ENCODE data around the gene BMI1. TPM values are rescaled to one million over a fixed set of nuclear protein-coding genes. Genes with fewer than 3 reads are reported as not detected.
A peak's percentile ranks its signal among the peaks of the same experiment; 100 is the strongest.

Gene BMI1
- total RNA-seq, 1 donor from 2014 or later = 59.1 TPM

DNA sequence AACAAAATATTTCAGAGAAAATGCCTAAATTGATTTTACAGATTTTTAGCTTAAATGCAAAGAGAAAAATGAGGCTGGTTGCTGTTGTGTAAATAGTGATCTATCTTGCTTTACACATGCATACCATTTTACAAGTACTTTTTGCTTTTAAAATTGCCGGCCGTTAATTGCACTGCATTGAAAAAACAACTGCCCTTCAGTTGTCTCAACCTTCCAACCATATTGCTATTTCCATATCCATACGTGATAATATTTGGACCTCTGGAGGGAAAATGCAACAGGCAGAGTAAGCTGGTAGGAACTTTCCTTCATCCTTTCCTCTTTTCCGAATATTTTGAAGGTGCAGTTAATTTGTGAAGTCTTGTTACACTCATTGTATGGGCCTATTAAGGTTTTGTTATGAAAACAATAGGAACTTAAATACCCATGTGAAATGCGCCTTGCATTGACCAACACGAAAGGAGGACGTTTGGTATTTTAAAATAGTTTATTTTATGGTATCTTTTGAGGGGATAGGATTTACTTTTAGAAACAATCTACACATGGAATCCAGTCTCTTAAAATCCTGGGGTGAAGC, 11.3 kb downstream of the BMI1 start:
- H3K4me1 Mint-ChIP-seq = peaks cover 7% of the 10 kb centered on the region
- H3K36me3 Mint-ChIP-seq = peaks cover 17% of the 10 kb centered on the region

DNA sequence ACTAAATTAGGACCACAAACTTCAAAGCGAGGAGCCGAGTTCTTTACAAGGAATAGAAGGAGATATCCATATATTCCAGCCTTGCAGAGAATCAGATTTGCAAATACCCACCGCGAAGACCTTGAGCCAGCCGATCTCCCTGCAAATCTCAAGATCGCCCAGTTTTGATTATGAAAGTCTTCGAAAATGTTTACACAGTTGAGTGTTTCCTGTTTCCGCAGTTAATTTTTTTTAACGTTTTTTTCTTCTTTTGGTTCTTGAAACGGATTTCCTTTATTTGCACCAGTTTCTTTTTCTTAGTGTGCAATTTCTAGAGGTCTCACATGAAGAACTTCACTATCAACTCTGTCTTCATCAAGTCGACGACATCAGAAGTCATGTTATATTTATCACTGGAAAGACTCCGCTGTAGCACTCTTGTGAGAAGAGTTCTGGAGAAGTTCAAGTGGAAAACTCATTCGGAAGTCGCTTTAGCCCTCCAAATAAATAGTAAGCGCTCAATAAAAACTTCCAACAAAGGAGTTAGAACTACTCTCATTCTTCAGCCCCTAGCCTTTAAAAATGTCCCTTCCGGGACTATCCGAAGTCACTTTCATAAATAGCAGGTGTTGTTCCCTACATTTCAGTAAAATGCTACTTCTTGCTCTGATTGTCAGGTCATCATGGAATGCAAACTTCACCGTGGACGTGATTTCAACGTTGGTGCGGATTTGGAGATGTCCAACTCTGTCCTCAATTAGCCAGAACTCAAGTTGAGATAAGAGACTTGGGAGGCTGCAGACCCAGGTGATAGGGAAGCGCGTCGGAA, 12.5 kb downstream of the BMI1 start:
- H2AFZ ChIP-seq (replicated peaks) = no peak overlapping the region
- peaks cover 13% of the 10 kb centered on the region for H3K36me3 Mint-ChIP-seq
- H3K4me3 Mint-ChIP-seq = peak overlapping the region; percentile 62
- H4K20me1 ChIP-seq (ENCODE audit: low read depth) = peaks cover 50% of the 10 kb centered on the region
- no peaks in the 10 kb centered on the region for H3K36me3 ChIP-seq
- no peaks in the 10 kb centered on the region for H3K9me3 ChIP-seq (ENCODE audit: low read depth)
- H3K27ac Mint-ChIP-seq = no peak overlapping the region
- no peak overlapping the region for H3K9ac ChIP-seq
- peak overlapping the region; percentile 75 for H3K4me2 ChIP-seq
- DNase-seq (ENCODE audit: low spot score) = no peak
- H3K27me3 ChIP-seq = peaks cover 98% of the 10 kb centered on the region
- H3K4me3 ChIP-seq = peak overlapping the region; percentile 45
- H3F3A ChIP-seq (ENCODE audit: low read depth) = peaks cover 48% of the 10 kb centered on the region
- H3K9me3 Mint-ChIP-seq = peaks cover 13% of the 10 kb centered on the region
- peaks cover 54% of the 10 kb centered on the region for H3K27me3 Mint-ChIP-seq (ENCODE audit: insufficient read depth, low read depth)
- H3K79me2 ChIP-seq (ENCODE audit: low read depth) = no peaks in the 10 kb centered on the region
- H3K4me1 Mint-ChIP-seq = peaks cover 7% of the 10 kb centered on the region
- no peak for TF ChIP-seq EZH2phosphoT487 (IDR thresholded peaks at IDR 0.05)
- peak; percentile 54 for TF ChIP-seq EZH2 (IDR thresholded peaks at IDR 0.05)
- H3K4me1 ChIP-seq = peaks cover 20% of the 10 kb centered on the region
- H3K27ac ChIP-seq = no peak overlapping the region

More for the DNA sequence above, 11.3 kb downstream of the BMI1 start:
- H3K9me3 ChIP-seq (ENCODE audit: low read depth) = no peaks in the 10 kb centered on the region
- TF ChIP-seq, protein P1, sequence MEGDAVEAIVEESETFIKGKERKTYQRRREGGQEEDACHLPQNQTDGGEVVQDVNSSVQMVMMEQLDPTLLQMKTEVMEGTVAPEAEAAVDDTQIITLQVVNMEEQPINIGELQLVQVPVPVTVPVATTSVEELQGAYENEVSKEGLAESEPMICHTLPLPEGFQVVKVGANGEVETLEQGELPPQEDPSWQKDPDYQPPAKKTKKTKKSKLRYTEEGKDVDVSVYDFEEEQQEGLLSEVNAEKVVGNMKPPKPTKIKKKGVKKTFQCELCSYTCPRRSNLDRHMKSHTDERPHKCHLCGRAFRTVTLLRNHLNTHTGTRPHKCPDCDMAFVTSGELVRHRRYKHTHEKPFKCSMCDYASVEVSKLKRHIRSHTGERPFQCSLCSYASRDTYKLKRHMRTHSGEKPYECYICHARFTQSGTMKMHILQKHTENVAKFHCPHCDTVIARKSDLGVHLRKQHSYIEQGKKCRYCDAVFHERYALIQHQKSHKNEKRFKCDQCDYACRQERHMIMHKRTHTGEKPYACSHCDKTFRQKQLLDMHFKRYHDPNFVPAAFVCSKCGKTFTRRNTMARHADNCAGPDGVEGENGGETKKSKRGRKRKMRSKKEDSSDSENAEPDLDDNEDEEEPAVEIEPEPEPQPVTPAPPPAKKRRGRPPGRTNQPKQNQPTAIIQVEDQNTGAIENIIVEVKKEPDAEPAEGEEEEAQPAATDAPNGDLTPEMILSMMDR (IDR thresholded peaks at IDR 0.05) = no peak
- TF ChIP-seq EZH2 (IDR thresholded peaks at IDR 0.05) (peak; percentile 95), EZH2phosphoT487 (IDR thresholded peaks at IDR 0.05) (peak; percentile 89)
- no peak overlapping the region for H3K4me3 ChIP-seq
- H3K4me2 ChIP-seq = no peak overlapping the region
- H3K9ac ChIP-seq = no peak overlapping the region
- H4K20me1 ChIP-seq (ENCODE audit: low read depth) = peaks cover 38% of the 10 kb centered on the region
- H3K27me3 Mint-ChIP-seq (ENCODE audit: insufficient read depth, low read depth) = peaks cover 45% of the 10 kb centered on the region
- H2AFZ ChIP-seq (replicated peaks) = no peak overlapping the region
- H3K36me3 ChIP-seq = no peaks in the 10 kb centered on the region
- H3F3A ChIP-seq (ENCODE audit: low read depth) = peaks cover 36% of the 10 kb centered on the region
- no peak overlapping the region for H3K4me3 Mint-ChIP-seq
- no peak overlapping the region for H3K27ac Mint-ChIP-seq
- H3K79me2 ChIP-seq (ENCODE audit: low read depth) = no peaks in the 10 kb centered on the region
- H3K9me3 Mint-ChIP-seq = peaks cover 13% of the 10 kb centered on the region
- peaks cover 97% of the 10 kb centered on the region for H3K27me3 ChIP-seq
- DNase-seq (ENCODE audit: low spot score) = peak; percentile 39
- peaks cover 9% of the 10 kb centered on the region for H3K4me1 ChIP-seq
- H3K27ac ChIP-seq = no peak overlapping the region

DNA sequence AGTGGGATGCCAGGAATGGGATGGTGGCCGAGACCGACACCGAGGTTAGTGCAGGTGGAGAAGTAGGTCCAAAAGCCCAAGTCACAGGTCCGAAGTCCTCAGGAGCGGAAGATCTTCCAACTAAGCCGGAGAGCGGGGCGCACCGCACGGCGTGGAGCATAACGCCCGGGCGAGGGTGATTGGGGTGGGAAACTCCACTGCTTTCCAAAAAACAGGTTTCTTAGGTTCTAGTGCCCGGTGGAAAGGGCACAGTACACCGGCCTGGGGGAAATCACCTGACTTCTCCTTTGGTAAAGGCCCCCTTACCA, 13.0 kb downstream of the BMI1 start:
- peak overlapping the region; percentile 45 for H3K4me3 ChIP-seq
- H3K36me3 ChIP-seq = no peaks in the 10 kb centered on the region
- peaks cover 53% of the 10 kb centered on the region for H3F3A ChIP-seq (ENCODE audit: low read depth)
- H4K20me1 ChIP-seq (ENCODE audit: low read depth) = peaks cover 53% of the 10 kb centered on the region
- H3K9me3 ChIP-seq (ENCODE audit: low read depth) = no peaks in the 10 kb centered on the region
- peaks cover 7% of the 10 kb centered on the region for H3K4me1 Mint-ChIP-seq
- no peak overlapping the region for H3K9ac ChIP-seq
- H3K4me2 ChIP-seq = peak overlapping the region; percentile 75
- H3K4me3 Mint-ChIP-seq = peak overlapping the region; percentile 82
- TF ChIP-seq, protein P1 (IDR thresholded peaks at IDR 0.05) = no peak
- peak; percentile 4 for TF ChIP-seq EZH2 (IDR thresholded peaks at IDR 0.05)
- TF ChIP-seq EZH2phosphoT487 (IDR thresholded peaks at IDR 0.05) = peak; percentile 83
- H3K27ac ChIP-seq = no peak overlapping the region
- H3K27me3 Mint-ChIP-seq (ENCODE audit: insufficient read depth, low read depth) = peaks cover 59% of the 10 kb centered on the region
- H3K79me2 ChIP-seq (ENCODE audit: low read depth) = no peaks in the 10 kb centered on the region
- peak overlapping the region; percentile 81 for H2AFZ ChIP-seq (replicated peaks)
- peaks cover 13% of the 10 kb centered on the region for H3K9me3 Mint-ChIP-seq
- peaks cover 98% of the 10 kb centered on the region for H3K27me3 ChIP-seq
- peak; percentile 17 for DNase-seq (ENCODE audit: low spot score)
- peaks cover 21% of the 10 kb centered on the region for H3K4me1 ChIP-seq
- H3K36me3 Mint-ChIP-seq = peaks cover 13% of the 10 kb centered on the region
- no peak overlapping the region for H3K27ac Mint-ChIP-seq
